GM12874 (cell line): ENCODE data around the gene C16orf96.

Source experiments
- CTCF ChIP-seq: IDR thresholded peaks from 2 replicates; pipeline ENCODE4 v1.5.1; 2011; ENCODE audit warnings: low read depth, mild to moderate bottlenecking, control low read depth, low read length, moderate library complexity; ENCODE audit not compliant: insufficient read depth

Gene C16orf96

GRCh38 chr16:4604401-4604800 lies 48.3 kb downstream of the C16orf96 start:
- no peak for TF ChIP-seq CTCF

- no peak for TF ChIP-seq CTCF
Measured at GRCh38 chr16:4606354-4606753, 50.2 kb downstream of the C16orf96 start.

GRCh38 chr16:4607841-4608703 lies 51.9 kb downstream of the C16orf96 start:
- TF ChIP-seq CTCF: no peak

- TF ChIP-seq CTCF: no peak
Measured at GRCh38 chr16:4608704-4608980, 52.5 kb downstream of the C16orf96 start.

- TF ChIP-seq CTCF: no peak
Measured at GRCh38 chr16:4609200-4610010, 53.3 kb downstream of the C16orf96 start.

GRCh38 chr16:4610011-4611005 lies 54.2 kb downstream of the C16orf96 start:
- no peak for TF ChIP-seq CTCF
